GM21723 (cell line): ENCODE results near the gene PLPPR4.
A peak's percentile ranks its signal among the peaks of the same experiment; 100 is the strongest.
"Not testable (repeated sequence)": the region's sequence is repeated elsewhere in the genome, so short reads cannot be mapped to it uniquely, and the experiment has no call there.

Experiments
- ATAC-seq: cut with Tn5 transposase; IDR thresholded peaks from one replicate; pipeline ENCODE4 v1.9.1; 2021; ENCODE audit warnings: mild to moderate bottlenecking, moderate library complexity; ENCODE audit not compliant: unreplicated experiment

The PLPPR4 gene, protein sequence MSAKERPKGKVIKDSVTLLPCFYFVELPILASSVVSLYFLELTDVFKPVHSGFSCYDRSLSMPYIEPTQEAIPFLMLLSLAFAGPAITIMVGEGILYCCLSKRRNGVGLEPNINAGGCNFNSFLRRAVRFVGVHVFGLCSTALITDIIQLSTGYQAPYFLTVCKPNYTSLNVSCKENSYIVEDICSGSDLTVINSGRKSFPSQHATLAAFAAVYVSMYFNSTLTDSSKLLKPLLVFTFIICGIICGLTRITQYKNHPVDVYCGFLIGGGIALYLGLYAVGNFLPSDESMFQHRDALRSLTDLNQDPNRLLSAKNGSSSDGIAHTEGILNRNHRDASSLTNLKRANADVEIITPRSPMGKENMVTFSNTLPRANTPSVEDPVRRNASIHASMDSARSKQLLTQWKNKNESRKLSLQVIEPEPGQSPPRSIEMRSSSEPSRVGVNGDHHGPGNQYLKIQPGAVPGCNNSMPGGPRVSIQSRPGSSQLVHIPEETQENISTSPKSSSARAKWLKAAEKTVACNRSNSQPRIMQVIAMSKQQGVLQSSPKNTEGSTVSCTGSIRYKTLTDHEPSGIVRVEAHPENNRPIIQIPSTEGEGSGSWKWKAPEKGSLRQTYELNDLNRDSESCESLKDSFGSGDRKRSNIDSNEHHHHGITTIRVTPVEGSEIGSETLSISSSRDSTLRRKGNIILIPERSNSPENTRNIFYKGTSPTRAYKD

DNA sequence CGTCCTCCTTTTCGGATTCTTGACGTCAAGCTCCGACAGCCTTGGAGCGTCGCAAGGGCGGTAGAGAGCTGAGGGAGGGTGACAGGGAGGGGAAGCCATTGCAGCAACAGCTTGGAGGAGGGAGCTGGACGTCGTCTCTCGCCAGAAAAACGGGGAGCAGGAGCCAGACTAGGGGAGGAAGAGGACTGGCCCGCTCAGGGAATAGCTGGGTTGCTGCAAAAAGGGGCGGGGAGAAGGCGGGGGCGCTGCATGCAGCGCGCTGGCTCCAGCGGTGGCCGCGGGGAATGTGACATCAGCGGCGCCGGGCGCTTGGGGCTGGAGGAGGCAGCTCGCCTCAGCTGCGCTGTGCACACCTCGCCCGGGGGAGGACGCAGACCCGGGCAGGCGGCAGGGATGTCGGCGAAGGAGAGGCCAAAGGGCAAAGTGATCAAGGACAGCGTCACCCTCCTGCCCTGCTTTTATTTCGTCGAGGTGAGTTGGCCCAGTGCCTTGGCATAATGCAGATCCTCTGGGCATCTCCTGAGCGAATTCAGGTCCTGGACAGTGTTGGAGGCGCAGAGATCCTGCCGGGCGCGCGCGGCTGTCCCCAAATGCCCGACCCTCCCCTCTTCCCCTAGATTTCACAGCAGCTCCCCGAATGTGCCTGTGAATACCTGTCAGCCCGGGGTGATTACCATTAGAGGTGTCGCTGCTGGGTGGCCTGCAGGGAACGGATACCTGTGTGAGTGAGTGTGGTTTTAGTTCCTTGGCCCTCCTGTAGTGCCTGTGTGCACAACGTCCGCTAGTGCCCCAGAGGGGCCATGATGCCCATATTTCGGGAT is at the start of gene PLPPR4:
Gene PLPPR4, plus strand, starts transcription at position 292 of the 821 bp plus-strand sequence. Its CDS starts 102 bp downstream, at position 394.
- no peak for ATAC-seq

DNA sequence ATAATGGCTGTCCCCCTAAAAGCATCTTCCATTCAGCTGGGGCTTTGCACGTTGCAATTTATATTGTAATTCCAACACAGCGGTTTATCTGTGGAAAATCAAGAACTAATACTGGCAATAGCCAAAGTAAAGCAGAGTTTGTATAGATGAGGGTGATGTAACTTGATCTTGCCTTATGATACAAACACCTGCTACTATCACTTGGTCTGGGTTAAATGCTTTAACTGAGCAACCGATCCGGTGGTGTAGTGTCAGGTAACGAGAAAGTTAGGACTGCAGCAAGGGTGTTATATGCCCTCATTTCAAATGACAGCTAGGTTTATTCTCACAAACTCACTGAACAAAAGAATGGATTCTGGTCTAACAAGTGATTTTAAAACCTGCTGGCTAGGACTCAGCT is 47.3 kb upstream of the PLPPR4 start:
- no peak for ATAC-seq

- no peak for ATAC-seq
Observed at GRCh38 chr1:99217599-99217998, 46.7 kb upstream of the PLPPR4 start.

DNA sequence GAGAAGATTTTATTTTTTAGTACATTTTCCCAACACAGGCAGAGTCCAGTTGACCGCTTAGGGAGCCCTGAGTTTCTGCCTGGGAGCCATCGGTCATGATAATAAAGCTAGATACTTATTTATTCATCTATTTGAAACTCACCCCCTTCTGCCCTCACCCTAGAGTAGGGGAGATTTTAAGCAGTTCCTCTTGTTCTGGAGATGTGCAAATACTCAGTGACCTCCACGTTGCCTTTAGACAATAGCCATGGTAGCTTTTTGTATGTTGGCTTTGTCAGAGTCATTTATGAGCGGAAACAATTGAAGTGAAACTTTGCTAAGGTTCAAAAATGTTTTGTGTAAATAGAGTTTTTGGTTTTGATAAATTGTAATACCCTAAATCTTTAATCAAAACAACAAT is 45.7 kb upstream of the PLPPR4 start:
- ATAC-seq: no peak

GRCh38 chr1:99218999-99219398 is 45.3 kb upstream of the PLPPR4 start:
- peak; percentile 87 for ATAC-seq

- no peak for ATAC-seq
Observed at GRCh38 chr1:99227056-99227897, 37.0 kb upstream of the PLPPR4 start.

DNA sequence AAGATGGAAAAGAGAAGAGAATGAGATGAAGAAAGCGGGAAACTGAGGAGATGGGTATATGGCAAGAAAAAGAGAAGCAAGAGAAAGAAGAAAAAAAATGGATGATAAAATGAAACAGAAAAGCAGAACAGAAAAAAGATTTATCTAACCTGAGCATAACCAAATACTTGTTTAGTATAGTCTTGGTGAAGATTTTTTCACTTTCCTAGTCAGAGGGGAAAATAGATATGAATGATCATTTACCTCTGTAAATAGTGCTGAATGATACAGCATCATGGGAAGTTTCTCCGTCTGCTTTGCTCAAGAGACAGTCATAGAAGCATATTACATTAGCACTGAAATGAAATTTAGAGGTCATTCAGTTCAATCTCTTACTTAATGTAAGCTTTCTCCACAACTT is 36.1 kb upstream of the PLPPR4 start:
- ATAC-seq: peak; percentile 76

- no peak for ATAC-seq
Observed at GRCh38 chr1:99229122-99229521, 35.2 kb upstream of the PLPPR4 start.

GRCh38 chr1:99230695-99231094 is 33.6 kb upstream of the PLPPR4 start:
- no peak for ATAC-seq

DNA sequence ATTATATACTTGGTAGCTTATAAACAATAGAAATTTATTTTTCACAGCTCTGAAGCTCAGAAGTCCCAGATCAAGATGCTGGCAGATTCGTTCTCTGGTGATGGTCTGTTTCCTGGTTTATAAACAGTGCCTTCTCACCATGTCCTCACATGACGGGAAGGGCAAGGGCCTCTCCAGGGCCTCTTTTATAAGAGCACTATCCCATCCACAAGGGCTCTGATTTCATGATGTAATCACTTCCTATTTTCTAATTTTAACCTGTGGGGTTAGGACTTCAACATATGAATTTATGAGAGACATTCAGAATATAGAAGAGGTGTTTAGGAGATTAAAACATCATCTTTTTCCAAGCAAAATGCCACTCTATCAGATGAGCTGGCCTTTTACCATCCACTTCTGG is 32.1 kb upstream of the PLPPR4 start:
- ATAC-seq: no peak

GRCh38 chr1:99233446-99233845 is 30.8 kb upstream of the PLPPR4 start:
- ATAC-seq: no peak

DNA sequence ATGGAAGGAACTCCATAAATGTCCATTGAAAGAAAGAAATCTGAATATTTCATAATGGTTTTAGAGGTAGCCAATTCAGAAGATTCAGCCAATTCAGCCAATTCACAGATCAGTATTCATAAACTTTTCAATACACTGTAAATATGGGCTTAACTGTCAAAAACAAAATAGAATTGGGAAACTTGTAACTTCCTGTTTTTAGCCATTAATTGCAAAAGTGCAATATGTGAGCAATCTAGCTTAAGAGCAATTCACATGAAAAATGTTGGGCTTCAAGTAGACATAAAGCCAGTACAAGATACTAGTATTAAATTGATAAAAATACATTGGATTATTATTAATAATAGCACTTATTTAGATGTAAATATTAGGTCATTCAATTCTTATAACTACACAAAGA is 27.5 kb upstream of the PLPPR4 start:
- ATAC-seq: no peak

GRCh38 chr1:99239690-99240089 is 24.6 kb upstream of the PLPPR4 start:
- ATAC-seq: no peak

- ATAC-seq: no peak
Observed at GRCh38 chr1:99240621-99241020, 23.7 kb upstream of the PLPPR4 start.

- ATAC-seq: no peak
Observed at GRCh38 chr1:99246152-99246551, 18.1 kb upstream of the PLPPR4 start.

- ATAC-seq: no peak
Observed at GRCh38 chr1:99247199-99247598, 17.1 kb upstream of the PLPPR4 start.

GRCh38 chr1:99250728-99251127 is 13.6 kb upstream of the PLPPR4 start:
- no peak for ATAC-seq

DNA sequence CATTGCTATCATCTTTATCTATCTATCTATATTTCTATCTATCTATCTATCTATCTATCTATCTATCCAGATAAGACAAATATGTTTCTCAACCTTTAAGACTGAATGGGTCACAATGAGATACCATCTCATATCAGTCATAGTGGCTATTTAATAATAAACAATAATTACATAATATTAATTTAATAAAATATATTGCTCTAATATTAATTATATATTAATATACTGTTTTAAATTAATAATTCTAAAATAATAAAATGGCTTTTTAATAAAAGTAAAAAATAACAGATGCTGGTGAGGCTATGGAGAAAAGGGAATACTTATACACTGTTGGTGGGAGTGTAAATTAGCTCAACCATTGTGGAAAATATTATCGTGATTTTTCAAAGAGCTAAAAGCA is 13.0 kb upstream of the PLPPR4 start:
- no peak for ATAC-seq

- no peak for ATAC-seq
Observed at GRCh38 chr1:99252630-99253029, 11.7 kb upstream of the PLPPR4 start.

DNA sequence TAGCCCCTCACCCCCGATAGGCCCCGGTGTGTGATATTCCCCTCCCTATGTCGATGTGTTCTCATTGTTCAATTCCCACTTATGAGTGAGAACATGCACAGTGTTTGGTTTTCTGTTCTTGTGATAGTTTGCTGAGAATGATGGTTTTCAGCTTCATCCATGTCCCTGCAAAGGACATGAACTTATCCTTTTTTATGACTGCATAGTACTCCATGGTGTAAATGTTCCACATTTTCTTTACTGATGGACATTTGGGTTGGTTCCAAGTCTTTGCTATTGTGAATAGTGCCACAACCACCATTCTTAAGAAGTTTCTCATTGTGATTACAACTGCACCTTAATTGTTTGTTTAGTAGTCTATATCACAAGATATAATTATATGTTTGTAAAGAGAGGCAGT is 3.9 kb upstream of the PLPPR4 start:
- not testable (repeated sequence) for ATAC-seq

GRCh38 chr1:99265124-99265523 is 832 bp downstream of the PLPPR4 start:
- no peak for ATAC-seq
